NCI-H524 treated with DMSO at 0.1 percent for 48 hours (cell line): ENCODE measurements around the gene GRAP.

Source experiments
- DNase-seq: peaks from one replicate; lab custom pipeline; 2025; lab: John Stamatoyannopoulos, UW

GRAP gene

GRCh38 chr17:18984273-18985114 lies 62.3 kb downstream of the GRAP start:
- no peak for DNase-seq

DNA sequence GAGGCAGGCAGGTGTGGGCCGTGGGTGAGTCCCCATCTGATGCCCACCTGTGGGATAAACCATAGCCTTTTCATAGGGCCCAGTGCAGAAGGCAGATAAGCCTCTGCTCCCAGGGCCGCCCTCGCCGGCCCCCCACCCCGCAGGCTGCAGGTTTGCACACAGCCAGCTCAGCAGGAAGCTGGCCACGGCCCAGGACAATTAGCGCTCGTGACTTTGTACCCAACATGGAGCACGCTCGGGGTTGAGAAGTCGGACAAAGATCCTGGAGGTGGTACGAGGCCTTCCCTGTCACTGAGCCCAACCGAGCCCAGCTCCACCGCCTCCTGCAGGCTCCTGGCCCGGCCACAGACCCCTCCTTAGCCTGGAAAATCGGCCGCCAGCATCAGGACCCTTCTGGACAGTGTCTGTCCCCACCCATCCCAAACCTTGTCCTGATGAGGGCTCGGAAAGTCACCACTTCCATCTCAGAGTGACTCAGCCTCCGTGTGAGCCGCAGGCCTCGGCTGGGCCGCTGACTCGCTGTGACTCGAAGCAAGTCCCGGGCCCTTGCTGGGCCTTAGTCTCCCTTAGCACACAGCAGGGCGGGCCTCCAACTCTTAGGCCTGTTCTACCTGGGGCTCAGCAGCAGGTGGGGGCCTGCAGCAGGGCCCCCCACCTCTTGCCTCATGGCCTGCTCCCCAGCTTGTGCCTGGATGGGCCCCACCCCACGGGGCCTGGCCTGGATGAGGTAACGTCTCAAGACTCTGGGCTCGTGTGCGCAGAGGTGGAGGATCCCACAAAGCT lies 64.9 kb downstream of the GRAP start:
- no peak for DNase-seq

DNA sequence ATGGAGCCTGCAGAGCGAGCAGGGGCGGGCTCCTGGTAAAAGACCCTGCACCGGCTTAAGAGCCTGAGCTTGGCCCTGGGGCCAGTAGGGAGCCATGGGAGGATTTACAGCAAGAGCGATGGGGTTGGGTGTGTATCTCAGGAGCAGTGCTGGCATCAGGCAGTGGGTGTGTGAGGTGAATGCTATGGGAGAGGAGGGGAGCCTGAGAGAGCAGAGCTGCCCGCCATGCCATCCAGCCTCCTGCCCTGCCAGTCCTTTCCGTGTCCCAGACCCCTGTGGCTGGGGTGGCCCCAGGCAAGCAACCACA lies 65.5 kb downstream of the GRAP start:
- no peak for DNase-seq

GRCh38 chr17:18980682-18981334 lies 65.9 kb downstream of the GRAP start:
- DNase-seq = no peak

DNA sequence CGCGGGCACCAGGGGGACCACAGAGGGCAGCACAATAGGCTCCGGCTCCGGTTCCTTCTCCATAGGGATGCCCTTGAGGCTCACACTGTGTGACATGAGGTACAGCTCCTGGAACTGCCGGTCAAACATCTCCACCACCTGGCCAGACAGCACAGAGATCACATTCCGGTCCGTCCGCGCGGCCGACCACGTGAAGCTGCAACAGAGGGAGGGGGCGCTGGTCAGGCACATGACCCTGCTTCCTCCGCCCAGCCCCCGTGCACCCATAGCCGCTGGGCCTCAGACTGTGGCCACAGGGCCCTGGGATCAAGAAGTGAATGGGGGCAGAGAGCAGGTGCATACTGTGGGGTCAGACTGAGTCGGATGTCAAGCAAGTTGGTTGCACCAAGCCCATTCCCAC lies 68.1 kb downstream of the GRAP start:
- no peak for DNase-seq

DNA sequence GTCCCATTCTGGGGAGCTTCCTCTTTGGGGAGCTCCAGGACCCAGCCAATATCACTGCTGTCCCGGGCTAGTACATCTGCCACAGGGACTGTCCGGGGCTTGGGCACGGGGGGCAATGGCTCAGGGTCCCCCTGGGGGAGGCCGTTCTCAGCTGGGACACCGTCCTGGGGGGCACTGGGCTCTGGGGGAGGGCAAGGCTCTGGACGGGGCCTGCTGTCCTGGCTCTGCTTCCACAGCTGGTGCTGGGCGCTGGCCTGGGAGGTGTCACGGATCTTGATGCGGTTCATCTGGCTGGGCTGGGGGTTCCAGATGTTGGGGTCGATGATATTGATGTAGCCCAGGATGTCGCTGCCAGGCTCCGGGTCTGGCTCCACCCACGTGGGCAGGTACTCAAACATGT lies 68.7 kb downstream of the GRAP start:
- no peak for DNase-seq

- DNase-seq = no peak
These were observed 69.1 kb downstream of the GRAP start for GRCh38 chr17:18977646-18978045.

GRCh38 chr17:18977021-18977420 lies 69.7 kb downstream of the GRAP start:
- no peak for DNase-seq

- no peak for DNase-seq
These were observed 70.6 kb downstream of the GRAP start for GRCh38 chr17:18976201-18976600.

DNA sequence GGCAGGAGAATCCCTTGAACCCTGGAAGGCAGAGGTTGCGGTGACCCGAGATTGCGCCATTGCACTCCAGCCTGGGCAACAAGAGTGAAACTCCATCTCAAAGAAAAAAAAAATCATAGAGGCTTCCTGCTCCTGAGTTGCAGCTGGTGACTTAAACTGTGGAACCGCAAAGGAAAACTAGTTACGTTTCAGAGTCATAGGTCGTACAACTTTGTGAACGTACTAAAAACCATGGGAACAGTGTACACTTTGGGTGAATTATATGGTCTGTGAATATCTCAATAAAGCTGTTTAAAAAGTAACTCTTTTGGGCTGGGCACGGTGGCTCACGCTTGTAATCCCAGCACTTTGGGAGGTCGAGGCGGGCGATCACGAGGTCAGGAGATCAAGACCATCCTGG lies 71.2 kb downstream of the GRAP start:
- no peak for DNase-seq

- no peak for DNase-seq
These were observed 72.2 kb downstream of the GRAP start for GRCh38 chr17:18974407-18975149.

GRCh38 chr17:18971801-18972200 lies 75.0 kb downstream of the GRAP start:
- DNase-seq = no peak
